Endothelial cell of umbilical vein (primary cell): ENCODE measurements around the gene RAB36. TPM values are rescaled to one million over a fixed set of nuclear protein-coding genes. Genes with fewer than 3 reads are reported as not detected.
A peak's percentile ranks its signal among the peaks of the same experiment; 100 is the strongest.

Experiments
- BruUV-seq: library from RNA; stranded (reverse); fragments of 400-500 nt; replicated peaks from 2 replicates; lab custom pipeline; 2021; lab: Mats Ljungman, UMichigan
- CTCF ChIA-PET: fragments of 300-600, 350-600 bp; sonication (Branson Sonifier 250); formaldehyde crosslinking; loops from one replicate; lab custom pipeline; 2021; ENCODE audit warnings: antibody characterized with exemption, inconsistent platforms; lab: Charles Lee
- POLR2A ChIA-PET: fragments of 300-600, 350-600 bp; sonication (Branson Sonifier 250); formaldehyde crosslinking; loops from one replicate; lab custom pipeline; 2021; ENCODE audit warnings: antibody characterized with exemption, inconsistent platforms; lab: Charles Lee
- DNase-seq: peaks from one replicate; pipeline ENCODE4 v3.0.0-alpha.2; 2011; ENCODE audit warnings: low read depth, low spot score
- FAIRE-seq: peaks from 2 replicates; lab custom pipeline; 2011; peaks lifted over from hg19 to GRCh38; lab: Jason Lieb, UNC
- H2AFZ ChIP-seq: 2 replicates; pipeline ENCODE4 v1.6.0; 2012; ENCODE audit warnings: low read depth, low read length, control low read depth, inconsistent platforms
- H3K27ac ChIP-seq: 2 replicates; pipeline ENCODE4 v1.5.1; 2011; ENCODE audit warnings: low read depth, mild to moderate bottlenecking, control low read depth, low read length, moderate library complexity; ENCODE audit not compliant: insufficient read depth
- H3K27me3 ChIP-seq, 2 experiments: 2 replicates each; pipeline versions ENCODE4 v1.6.0 to v1.6.1; 2011; ENCODE audit warnings: low read length in 2 of 2, mixed read lengths in 1 of 2; ENCODE audit not compliant: control insufficient read depth in 2 of 2, insufficient read depth in 2 of 2
- H3K36me3 ChIP-seq, 2 experiments: 2 replicates in 1 of 2; 3 replicates in 1 of 2; pipeline ENCODE4 v1.5.1; 2011; ENCODE audit warnings: low read length in 2 of 2, mild to moderate bottlenecking in 1 of 2, moderate library complexity in 1 of 2; ENCODE audit not compliant: control insufficient read depth in 2 of 2, insufficient read depth in 2 of 2; ENCODE audit errors: extremely low read depth in 1 of 2
- H3K4me1 ChIP-seq: 3 replicates; pipeline ENCODE4 v1.5.1; 2011; ENCODE audit warnings: mild to moderate bottlenecking, low read length; ENCODE audit not compliant: control insufficient read depth, insufficient read depth; ENCODE audit errors: extremely low read depth
- H3K4me2 ChIP-seq: 2 replicates; pipeline ENCODE4 v1.6.1; 2011; ENCODE audit warnings: low read length, control low read depth, mixed read lengths; ENCODE audit not compliant: insufficient read depth
- H3K4me3 ChIP-seq, 3 experiments: fragments of 200-600 bp in 1 of 3; sonication (generic), shearing (Covaris generic) in 1 of 3; replicated peaks in 1 of 3; 2 replicates each; pipeline ENCODE4 v1.5.1; 2011 to 2016; ENCODE audit warnings: control low read depth in 3 of 3, low read length in 3 of 3, mild to moderate bottlenecking in 2 of 3, inconsistent platforms in 1 of 3, low read depth in 1 of 3, moderate library complexity in 1 of 3; ENCODE audit not compliant: insufficient read depth in 1 of 3
- H3K79me2 ChIP-seq: 2 replicates; pipeline ENCODE4 v1.6.0; 2012; ENCODE audit warnings: low read length, inconsistent platforms; ENCODE audit not compliant: control insufficient read depth, insufficient read depth
- H3K9ac ChIP-seq: replicated peaks from 2 replicates; pipeline ENCODE3; 2011; ENCODE audit warnings: low read length, control low read depth; ENCODE audit not compliant: insufficient read depth; ENCODE audit errors: extremely low read depth
- H3K9me1 ChIP-seq: replicated peaks from 3 replicates; pipeline ENCODE4 v1.6.0; 2011; ENCODE audit warnings: mild to moderate bottlenecking, low read length; ENCODE audit not compliant: control insufficient read depth, insufficient read depth; ENCODE audit errors: extremely low read depth
- H3K9me3 ChIP-seq: replicated peaks from 2 replicates; pipeline ENCODE4 v1.5.1; 2012; ENCODE audit warnings: low read length, inconsistent platforms; ENCODE audit not compliant: control insufficient read depth, insufficient read depth
- H4K20me1 ChIP-seq: replicated peaks from 2 replicates; pipeline ENCODE3; 2011; ENCODE audit warnings: mild to moderate bottlenecking, low read length; ENCODE audit not compliant: control insufficient read depth, insufficient read depth; ENCODE audit errors: extremely low read depth
- EZH2 ChIP-seq: IDR thresholded peaks from 2 replicates; pipeline ENCODE4 v1.6.1; 2012; ENCODE audit warnings: borderline replicate concordance, low read depth, mild to moderate bottlenecking, moderate library complexity, low read length, inconsistent platforms; ENCODE audit not compliant: severe bottlenecking
- FOS ChIP-seq: IDR thresholded peaks from 2 replicates; pipeline ENCODE4 v1.6.1; 2011; ENCODE audit warnings: mild to moderate bottlenecking, low read length, moderate library complexity, borderline replicate concordance; ENCODE audit not compliant: insufficient read depth
- GATA2 ChIP-seq: IDR thresholded peaks from 2 replicates; pipeline ENCODE4 v1.7.0; 2011; ENCODE audit warnings: low read depth, mild to moderate bottlenecking, moderate library complexity, mixed read lengths, low read length; ENCODE audit not compliant: insufficient read length, insufficient read depth
- JUN ChIP-seq: IDR thresholded peaks from 2 replicates; pipeline ENCODE4 v1.6.1; 2011; ENCODE audit warnings: borderline replicate concordance, low read depth; ENCODE audit not compliant: insufficient read length, insufficient read depth
- MYC ChIP-seq: IDR thresholded peaks from one replicate; pipeline ENCODE4 v1.6.1; 2011; ENCODE audit warnings: mild to moderate bottlenecking, low read depth, low read length
- POLR2A ChIP-seq: IDR thresholded peaks from 2 replicates; pipeline ENCODE4 v1.6.1; 2012; ENCODE audit warnings: low read depth, mild to moderate bottlenecking, control low read depth, low read length
- POLR2AphosphoS5 ChIP-seq: IDR thresholded peaks from 2 replicates; pipeline ENCODE4 v1.6.1; 2012; ENCODE audit warnings: low read depth, mild to moderate bottlenecking, control low read depth, low read length, moderate library complexity; ENCODE audit not compliant: insufficient read depth
- dilution Hi-C: fragments of 300-500 bp; cut with MboI; formaldehyde crosslinking; loops from one replicate; pipeline ENCODE4 v1.15.0; 2019; ENCODE audit warnings: low sequenced_read_pairs; ENCODE audit not compliant: extremely low pct_ligation_motif_present
- intact Hi-C: fragments of 100-400 bp; cut with micrococcal nuclease; formaldehyde crosslinking; loops from one replicate; pipeline ENCODE4 v1.10.0; 2022
- polyA plus RNA-seq, 4 experiments: library from polyadenylated mRNA; depleted of rRNA in 3 of 4; stranded (reverse) in 3 of 4; unstranded in 1 of 4; fragments of >200 nt; gene quantifications; 2 replicates each; pipeline versions ENCODE4 v1.2.1 to v1.2.3, GENCODE V29; 2011 to 2012; ENCODE audit warnings: missing spikeins in 1 of 4
- small RNA-seq: library from RNA; depleted of rRNA; stranded (forward); fragments of <200 nt; gene quantifications from one replicate; pipeline ENCODE3, GENCODE V24; 2012; ENCODE audit warnings: low replicate concordance, low read depth; ENCODE audit not compliant: insufficient read depth, insufficient read length
- total RNA-seq: library from RNA; stranded (reverse); gene quantifications from 2 replicates; pipeline ENCODE4 v1.2.3, GENCODE V29; 2021
- TF ChIP-seq, protein P1 (sequence below): IDR thresholded peaks from 2 replicates; pipeline ENCODE4 v1.6.1; 2011; ENCODE audit not compliant: insufficient read depth, insufficient read length
- TF ChIP-seq, protein P2 (sequence below), 2 donors: IDR thresholded peaks; 1 replicate in 1 of 2; 2 replicates in 1 of 2; pipeline ENCODE4 v1.5.1; 2011; ENCODE audit warnings: low read length in 2 of 2, mild to moderate bottlenecking in 2 of 2, moderate library complexity in 2 of 2, control low read depth in 1 of 2, inconsistent platforms in 1 of 2, low read depth in 1 of 2; ENCODE audit not compliant: insufficient read depth in 1 of 2; ENCODE audit errors: extremely low read depth in 1 of 2

Gene RAB36
- total and polyA plus RNA-seq, 2 donors (not counting 3 experiments of a cell fraction or from before 2014, with no cell fraction given): 2.7 to 3.1 TPM

DNA sequence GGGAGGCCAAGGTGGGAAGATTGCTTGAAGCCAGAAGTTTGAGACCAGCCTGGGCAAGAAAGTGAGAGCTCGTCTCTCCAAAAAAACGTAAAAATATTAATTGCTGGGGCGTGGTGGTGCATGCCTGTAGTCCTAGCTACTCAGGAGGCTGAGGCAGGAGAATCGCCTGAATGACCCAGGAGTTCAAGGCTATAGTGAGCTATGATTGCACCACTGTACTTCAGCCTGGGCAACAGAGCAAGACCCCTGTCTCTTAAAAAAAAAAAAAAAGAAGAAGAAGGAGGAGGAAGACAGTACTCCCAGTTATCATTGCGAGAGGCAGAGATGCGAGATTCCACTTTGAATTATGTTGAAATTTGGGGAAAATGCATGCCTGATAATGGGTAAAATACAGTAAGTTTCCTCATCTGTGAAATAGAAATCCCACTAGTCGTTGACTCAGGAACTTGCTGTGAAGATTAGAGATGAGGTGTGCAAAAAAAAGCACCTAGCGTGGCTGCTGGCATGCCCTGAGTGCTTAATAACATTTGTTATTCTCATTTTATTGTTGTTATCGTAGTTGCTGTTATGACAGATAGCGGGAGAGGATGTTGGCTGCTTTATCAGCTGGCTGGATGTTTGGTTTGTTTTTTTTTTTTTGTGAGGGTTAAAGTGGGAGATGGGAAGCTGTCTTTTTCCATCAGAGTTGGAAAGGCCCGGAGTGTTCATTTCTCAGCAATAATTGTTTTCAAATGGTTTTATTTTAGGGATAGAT is 68.5 kb downstream of the RAB36 start:
- DNase-seq (peak; percentile 94), FAIRE-seq (peak; percentile 92)
- H3K36me3 ChIP-seq: no peaks in the 10 kb centered on the region
- dilution Hi-C loops: no loop called here
- TF ChIP-seq, protein P1, sequence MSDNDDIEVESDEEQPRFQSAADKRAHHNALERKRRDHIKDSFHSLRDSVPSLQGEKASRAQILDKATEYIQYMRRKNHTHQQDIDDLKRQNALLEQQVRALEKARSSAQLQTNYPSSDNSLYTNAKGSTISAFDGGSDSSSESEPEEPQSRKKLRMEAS: no peak
- TF ChIP-seq EZH2 (no peak), FOS (no peak), JUN (no peak), POLR2AphosphoS5 (peak; percentile 77), GATA2 (peak; percentile 83), MYC (no peak), POLR2A (peak; percentile 66)
- TF ChIP-seq, protein P2, sequence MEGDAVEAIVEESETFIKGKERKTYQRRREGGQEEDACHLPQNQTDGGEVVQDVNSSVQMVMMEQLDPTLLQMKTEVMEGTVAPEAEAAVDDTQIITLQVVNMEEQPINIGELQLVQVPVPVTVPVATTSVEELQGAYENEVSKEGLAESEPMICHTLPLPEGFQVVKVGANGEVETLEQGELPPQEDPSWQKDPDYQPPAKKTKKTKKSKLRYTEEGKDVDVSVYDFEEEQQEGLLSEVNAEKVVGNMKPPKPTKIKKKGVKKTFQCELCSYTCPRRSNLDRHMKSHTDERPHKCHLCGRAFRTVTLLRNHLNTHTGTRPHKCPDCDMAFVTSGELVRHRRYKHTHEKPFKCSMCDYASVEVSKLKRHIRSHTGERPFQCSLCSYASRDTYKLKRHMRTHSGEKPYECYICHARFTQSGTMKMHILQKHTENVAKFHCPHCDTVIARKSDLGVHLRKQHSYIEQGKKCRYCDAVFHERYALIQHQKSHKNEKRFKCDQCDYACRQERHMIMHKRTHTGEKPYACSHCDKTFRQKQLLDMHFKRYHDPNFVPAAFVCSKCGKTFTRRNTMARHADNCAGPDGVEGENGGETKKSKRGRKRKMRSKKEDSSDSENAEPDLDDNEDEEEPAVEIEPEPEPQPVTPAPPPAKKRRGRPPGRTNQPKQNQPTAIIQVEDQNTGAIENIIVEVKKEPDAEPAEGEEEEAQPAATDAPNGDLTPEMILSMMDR (IDR thresholded peaks at IDR 0.05; ENCODE audit: extremely low read depth in 1 of 2, insufficient read depth in 1 of 2, low read depth in 1 of 2, low read length in 2 of 2): no peak
- intact Hi-C loops: no loop called here
- no peaks in the 10 kb centered on the region for H3K27me3 ChIP-seq
- peak overlapping the region; percentile 84 for H3K27ac ChIP-seq
- peaks cover 88% of the 10 kb centered on the region for H3K79me2 ChIP-seq
- H2AFZ ChIP-seq: no peak overlapping the region
- no peaks in the 10 kb centered on the region for H4K20me1 ChIP-seq
- H3K9me3 ChIP-seq: no peaks in the 10 kb centered on the region
- H3K9me1 ChIP-seq: no peaks in the 10 kb centered on the region
- H3K4me3 ChIP-seq: no peak overlapping the region
- CTCF ChIA-PET: interaction anchor here (0.7 to 6.2 kb wide), 5 partner anchors 14 to 68 kb away, joined by 3 to 41 read pairs (median 3); partner anchors contain the start of gene BCR
- no TSS peak for BruUV-seq
- peak overlapping the region; percentile 23 for H3K4me2 ChIP-seq
- H3K9ac ChIP-seq: peak overlapping the region; percentile 38
- H3K4me1 ChIP-seq: peaks cover 66% of the 10 kb centered on the region
- POLR2A ChIA-PET: interaction anchor here (0.6 to 0.7 kb wide), 3 partner anchors 27 to 1586 kb away, joined by 3 to 7 read pairs (median 4); no protein-coding TSS in a partner anchor

Small RNAs within 50 kb of the gene (small RNA-seq; reads per million reads assigned to genes)
- gene BCRP8 (not detected), gene RF00017 (not detected), gene RF00066 (not detected)

Other genes starting within 250 kb of the RAB36 start
- 0.86 and 1.8 TPM in 2 replicates for gene GNAZ, start 75.0 kb upstream of the RAB36 start, total RNA-seq
- gene GNAZ, start 75.0 kb upstream of the RAB36 start, polyA plus RNA-seq: 0.44 and 0.45 TPM in 2 replicates
- gene RSPH14, start 3.5 kb upstream of the RAB36 start, total RNA-seq: not detected in 2 replicates
- 0.25 TPM in 1 of 2 replicates, not detected in the other for gene RSPH14, start 3.5 kb upstream of the RAB36 start, polyA plus RNA-seq
- gene BCR, start 35.0 kb downstream of the RAB36 start, total RNA-seq: 129 and 131 TPM in 2 replicates
- gene BCR, start 35.0 kb downstream of the RAB36 start, polyA plus RNA-seq: 105 and 141 TPM in 2 replicates